SK-N-SH (cell line): Measurements from ENCODE around the gene PIBF1. TPM values are rescaled to one million over a fixed set of nuclear protein-coding genes. Genes with fewer than 3 reads are reported as not detected.
A peak's percentile ranks its signal among the peaks of the same experiment; 100 is the strongest.

Experiments
- CTCF ChIA-PET: fragments of 300-600, 350-600 bp; formaldehyde crosslinking; extraction: SDS; loops from one replicate; lab custom pipeline; 2021; lab: Yijun Ruan, JAX
- POLR2A ChIA-PET: fragments of 350-600 bp; sonication (Branson Sonifier 250); formaldehyde crosslinking; extraction: SDS; loops from one replicate; lab custom pipeline; 2020; ENCODE audit warnings: antibody characterized with exemption, inconsistent platforms; lab: Yijun Ruan, JAX
- DNase-seq: peaks from one replicate; pipeline ENCODE4 v3.0.0; 2012
- H2AFZ ChIP-seq: fragments of 200-600 bp; sonication (generic); 2 replicates; pipeline ENCODE4 v1.8.1; 2016; ENCODE audit warnings: antibody characterized with exemption, mild to moderate bottlenecking, low read depth
- H3F3A ChIP-seq: fragments of 200-600 bp; sonication (generic); replicated peaks from 2 replicates; pipeline ENCODE3; 2016; ENCODE audit warnings: antibody characterized with exemption, mild to moderate bottlenecking; ENCODE audit not compliant: insufficient read depth
- H3K27ac ChIP-seq, 2 experiments: fragments of 200-500 bp in 1 of 2; fragments of 200-600 bp in 1 of 2; sonication (Bioruptor generic) in 1 of 2; sonication (generic), shearing (Covaris generic) in 1 of 2; 2 replicates each; pipeline versions ENCODE4 v1.5.1 to v1.6.1; 2014 to 2016; ENCODE audit warnings: low read depth in 2 of 2, inconsistent platforms in 1 of 2, low read length in 1 of 2, mild to moderate bottlenecking in 1 of 2, mixed read lengths in 1 of 2
- H3K27me3 ChIP-seq: fragments of 200-600 bp; sonication (generic), shearing (Covaris generic); 2 replicates; pipeline ENCODE4 v1.6.1; 2016; ENCODE audit warnings: mixed run types; ENCODE audit not compliant: insufficient read depth
- H3K36me3 ChIP-seq, 2 experiments: fragments of 200-500 bp in 1 of 2; fragments of 200-600 bp in 1 of 2; sonication (Bioruptor generic) in 1 of 2; sonication (generic) in 1 of 2; replicated peaks in 1 of 2; 2 replicates each; pipeline versions ENCODE3 to v1.5.1; 2014 to 2016; ENCODE audit warnings: low read length in 1 of 2, mild to moderate bottlenecking in 1 of 2; ENCODE audit not compliant: insufficient read depth in 2 of 2, control insufficient read depth in 1 of 2
- H3K4me1 ChIP-seq, 2 experiments: fragments of 200-500 bp in 1 of 2; fragments of 200-600 bp in 1 of 2; sonication (Bioruptor generic) in 1 of 2; sonication (generic), shearing (Covaris generic) in 1 of 2; 2 replicates each; pipeline versions ENCODE4 v1.5.1 to v1.6.1; 2014 to 2016; ENCODE audit warnings: low read depth in 1 of 2, low read length in 1 of 2, mixed run types in 1 of 2; ENCODE audit not compliant: insufficient read depth in 2 of 2, control insufficient read depth in 1 of 2
- H3K4me2 ChIP-seq: fragments of 200-600 bp; sonication (generic), shearing (Covaris generic); 2 replicates; pipeline ENCODE4 v1.6.1; 2017; ENCODE audit warnings: mixed run types
- H3K4me3 ChIP-seq, 2 experiments: fragments of 200-500 bp in 1 of 2; fragments of 200-600 bp in 1 of 2; sonication (Bioruptor generic) in 1 of 2; sonication (generic), shearing (Covaris generic) in 1 of 2; 2 replicates each; pipeline versions ENCODE4 v1.5.1 to v1.8.1; 2014 to 2016; ENCODE audit warnings: low read depth in 2 of 2, inconsistent platforms in 1 of 2, low read length in 1 of 2, mild to moderate bottlenecking in 1 of 2, mixed read lengths in 1 of 2, moderate library complexity in 1 of 2
- H3K79me2 ChIP-seq: fragments of 200-600 bp; sonication (generic); 2 replicates; pipeline ENCODE4 v1.8.1; 2017; ENCODE audit warnings: mild to moderate bottlenecking; ENCODE audit not compliant: insufficient read depth
- H3K9ac ChIP-seq: fragments of 200-600 bp; sonication (generic); 2 replicates; pipeline ENCODE4 v1.6.1; 2017; ENCODE audit warnings: mixed run types
- H3K9me2 ChIP-seq: fragments of 200-600 bp; sonication (generic); 2 replicates; pipeline ENCODE4 v1.6.1; 2017; ENCODE audit warnings: mixed run types
- H3K9me3 ChIP-seq: fragments of 200-600 bp; sonication (generic); 2 replicates; pipeline ENCODE4 v1.6.1; 2017; ENCODE audit warnings: mixed run types, mild to moderate bottlenecking, moderate library complexity
- H4K20me1 ChIP-seq: fragments of 200-600 bp; sonication (generic); 2 replicates; pipeline ENCODE4 v1.6.1; 2017; ENCODE audit warnings: mild to moderate bottlenecking, mixed run types; ENCODE audit not compliant: insufficient read depth
- CHD2 ChIP-seq: fragments of 150-350 bp; IDR thresholded peaks from 2 replicates; pipeline ENCODE4 v1.6.1; 2018; ENCODE audit warnings: low read length; ENCODE audit not compliant: partially characterized antibody
- CTCF ChIP-seq: fragments of 200-600 bp; sonication (generic); IDR thresholded peaks from 2 replicates; pipeline ENCODE4 v1.6.1; 2017; ENCODE audit warnings: antibody characterized with exemption, mild to moderate bottlenecking, moderate library complexity
- EP300 ChIP-seq, 2 experiments: IDR thresholded peaks; 2 replicates each; pipeline versions ENCODE4 v1.4.0 to v1.6.1; 2012; ENCODE audit warnings: borderline replicate concordance in 1 of 2, low read depth in 1 of 2, low read length in 1 of 2
- EZH2phosphoT487 ChIP-seq: fragments of 200-600 bp; sonication (generic); IDR thresholded peaks from 2 replicates; pipeline ENCODE4 v1.6.1; 2017; ENCODE audit warnings: low read depth, mixed run types, mild to moderate bottlenecking, antibody characterized with exemption, moderate library complexity, borderline replicate concordance
- FOSL2 ChIP-seq: IDR thresholded peaks from 2 replicates; pipeline ENCODE4 v1.4.0; 2012; ENCODE audit warnings: low read depth, mild to moderate bottlenecking, moderate library complexity, borderline replicate concordance
- FOXJ3 ChIP-seq: sonication (generic); formaldehyde crosslinking; IDR thresholded peaks from 2 replicates; pipeline ENCODE4 v1.5.1; 2020; ENCODE audit warnings: mild to moderate bottlenecking, missing genetic modification reagents
- GABPA ChIP-seq: IDR thresholded peaks from 2 replicates; pipeline ENCODE4 v1.4.0; 2012; ENCODE audit warnings: low read depth, mild to moderate bottlenecking
- GATA2 ChIP-seq: sonication (generic); formaldehyde crosslinking; IDR thresholded peaks from 2 replicates; pipeline ENCODE4 v1.5.0; 2020; ENCODE audit warnings: mild to moderate bottlenecking, missing genetic modification reagents
- IRF3 ChIP-seq: fragments of 150-350 bp; IDR thresholded peaks from 2 replicates; pipeline ENCODE4 v1.6.1; 2016; ENCODE audit warnings: mild to moderate bottlenecking, low read depth, low read length
- MAX ChIP-seq: IDR thresholded peaks from 2 replicates; pipeline ENCODE4 v1.4.0; 2012; ENCODE audit warnings: low read depth
- MEF2A ChIP-seq: IDR thresholded peaks from 2 replicates; pipeline ENCODE4 v1.4.0; 2012; ENCODE audit warnings: low read depth, borderline replicate concordance
- MXI1 ChIP-seq: IDR thresholded peaks from 2 replicates; pipeline ENCODE4 v1.6.1; 2012; ENCODE audit warnings: mild to moderate bottlenecking, low read depth, low read length, improper control_type of control experiment
- NRF1 ChIP-seq: IDR thresholded peaks from 2 replicates; pipeline ENCODE4 v1.6.1; 2012; ENCODE audit warnings: low read depth, mild to moderate bottlenecking, low read length
- RFX5 ChIP-seq: IDR thresholded peaks from 2 replicates; pipeline ENCODE4 v1.6.1; 2012; ENCODE audit warnings: mild to moderate bottlenecking, improper control_type of control experiment, low read length
- SMC3 ChIP-seq: IDR thresholded peaks from 2 replicates; pipeline ENCODE4 v1.6.1; 2012; ENCODE audit warnings: low read depth, low read length, improper control_type of control experiment
- TCF12 ChIP-seq: IDR thresholded peaks from 2 replicates; pipeline ENCODE4 v1.4.0; 2012
- TEAD4 ChIP-seq: IDR thresholded peaks from 2 replicates; pipeline ENCODE4 v1.4.0; 2012; ENCODE audit warnings: mild to moderate bottlenecking, borderline replicate concordance; ENCODE audit not compliant: insufficient read depth
- USF1 ChIP-seq: IDR thresholded peaks from 2 replicates; pipeline ENCODE4 v1.4.0; 2012; ENCODE audit warnings: low read depth, borderline replicate concordance
- ZBTB33 ChIP-seq: IDR thresholded peaks from 2 replicates; pipeline ENCODE4 v1.4.0; 2012; ENCODE audit warnings: low read depth, borderline replicate concordance
- WGBS: methylation state at CpG from one replicate; pipeline ENCODE4 v1.1.6; 2017; ENCODE audit warnings: low lambda C conversion rate; 5-methylcytosine and 5-hydroxymethylcytosine counted together
- polyA plus RNA-seq, 3 experiments: library from polyadenylated mRNA; depleted of rRNA; stranded (reverse); fragments of >200 nt; gene quantifications; 2 replicates each; pipeline ENCODE4 v1.2.3, GENCODE V29; 2012

PIBF1 gene
- polyA plus RNA-seq, 1 of the 3 experiments (the other 2 are of a cell fraction): 3.9 TPM

- peak overlapping the region in 1 of 2 experiments; percentile 40; a peak in 1 of 4 replicates for H3K27ac ChIP-seq
- peaks cover 41% of the 10 kb centered on the region in 2 experiments for H3K36me3 ChIP-seq
- no peak overlapping the region for H3K9ac ChIP-seq
- no peak for DNase-seq
- TF ChIP-seq USF1 (no peak), CHD2 (no peak), CTCF (no peak), SMC3 (no peak), GABPA (no peak)
- no peaks in the 10 kb centered on the region for H4K20me1 ChIP-seq
- no peaks in the 10 kb centered on the region for H3K27me3 ChIP-seq
- no peaks in the 10 kb centered on the region; a peak in 2 of 4 replicates for H3K4me1 ChIP-seq
- ChIA-PET POLR2A (no interaction called here), CTCF (no interaction called here)
- no peaks in the 10 kb centered on the region for H3K9me3 ChIP-seq
- peaks cover 46% of the 10 kb centered on the region; the same call in 1 of the 2 replicates for H3K79me2 ChIP-seq
- H2AFZ ChIP-seq: no peak overlapping the region
- no peaks in the 10 kb centered on the region for H3K9me2 ChIP-seq
- 64% methylated on average over 1 of the region's 1 CpG for WGBS
- H3K4me3 ChIP-seq: no peak overlapping the region
- no peak overlapping the region for H3K4me2 ChIP-seq
- H3F3A ChIP-seq: no peaks in the 10 kb centered on the region
These were observed 41.9 kb upstream of the PIBF1 start for GRCh38 chr13:72740015-72740414.

- H3K27me3 ChIP-seq: no peaks in the 10 kb centered on the region
- H3K79me2 ChIP-seq: peaks cover 50% of the 10 kb centered on the region; the same call in 1 of the 2 replicates
- H3F3A ChIP-seq: no peaks in the 10 kb centered on the region
- POLR2A ChIA-PET: no interaction called here
- no peak overlapping the region for H3K4me3 ChIP-seq
- no peaks in the 10 kb centered on the region for H3K4me1 ChIP-seq
- H2AFZ ChIP-seq: no peak overlapping the region
- WGBS: 71% methylated on average over 1 of the region's 1 CpG
- H3K27ac ChIP-seq: peak overlapping the region in 1 of 2 experiments; percentile 40; a peak in 3 of 4 replicates
- no peaks in the 10 kb centered on the region for H3K9me2 ChIP-seq
- H3K9ac ChIP-seq: no peak overlapping the region
- H3K4me2 ChIP-seq: no peak overlapping the region; the same call in 1 of the 2 replicates
- peaks cover 55 to 56% of the 10 kb centered on the region in 2 experiments for H3K36me3 ChIP-seq
- DNase-seq: no peak
- CTCF ChIA-PET: interaction anchor here (1.2 kb wide), 1 partner anchor 22 kb away, joined by 3 read pairs; no protein-coding TSS in a partner anchor
- H3K9me3 ChIP-seq: no peaks in the 10 kb centered on the region
- no peaks in the 10 kb centered on the region for H4K20me1 ChIP-seq
- TF ChIP-seq FOXJ3 (no peak), GABPA (no peak), EP300 (IDR thresholded peaks at IDR 0.05; ENCODE audit: borderline replicate concordance in 1 of 2, low read depth in 1 of 2, low read length in 1 of 2) (no peak), GATA2 (no peak), SMC3 (no peak), MAX (no peak), ZBTB33 (no peak), TCF12 (no peak), TEAD4 (no peak), EZH2phosphoT487 (no peak), FOSL2 (no peak), IRF3 (no peak), RFX5 (no peak), MXI1 (no peak), MEF2A (no peak), CTCF (no peak), CHD2 (no peak), NRF1 (no peak)
These were observed 36.7 kb upstream of the PIBF1 start for GRCh38 chr13:72745260-72745659.
